Karpas-422 (cell line): Measurements from ENCODE around the gene MAF. TPM values are rescaled to one million over a fixed set of nuclear protein-coding genes. Genes with fewer than 3 reads are reported as not detected.

Experiments used
- DNase-seq: peaks from one replicate; pipeline ENCODE4 v3.0.0-alpha.2; 2015
- H2AFZ ChIP-seq: fragments of 200-600 bp; sonication (generic); 2 replicates; pipeline ENCODE4 v1.6.1; 2014; ENCODE audit warnings: antibody characterized with exemption, low read length, mixed read lengths
- H3K27ac ChIP-seq: fragments of 200-600 bp; sonication (generic); 2 replicates; pipeline ENCODE4 v1.5.1; 2014; ENCODE audit warnings: mild to moderate bottlenecking, low read length, moderate library complexity
- H3K27me3 ChIP-seq: fragments of 200-600 bp; sonication (generic); 2 replicates; pipeline ENCODE4 v1.6.1; 2014; ENCODE audit warnings: low read length, mixed read lengths
- H3K36me3 ChIP-seq: fragments of 200-600 bp; sonication (generic); 2 replicates; pipeline ENCODE4 v1.6.1; 2014; ENCODE audit warnings: low read length, mixed read lengths; ENCODE audit not compliant: insufficient read depth
- H3K4me1 ChIP-seq: fragments of 200-600 bp; sonication (generic); 2 replicates; pipeline ENCODE4 v1.6.1; 2014; ENCODE audit warnings: mild to moderate bottlenecking, low read length, mixed read lengths
- H3K4me2 ChIP-seq: fragments of 200-600 bp; sonication (generic); 2 replicates; pipeline ENCODE4 v1.6.1; 2014; ENCODE audit warnings: low read length, low read depth, mild to moderate bottlenecking; ENCODE audit not compliant: poor library complexity, severe bottlenecking
- H3K4me3 ChIP-seq: fragments of 200-600 bp; sonication (generic); 2 replicates; pipeline ENCODE4 v1.5.1; 2014; ENCODE audit warnings: mild to moderate bottlenecking, antibody characterized with exemption, low read length, mixed read lengths
- H3K79me2 ChIP-seq: fragments of 200-600 bp; sonication (generic); 2 replicates; pipeline ENCODE4 v1.6.1; 2014; ENCODE audit warnings: mild to moderate bottlenecking, low read length, mixed read lengths
- H3K9ac ChIP-seq: fragments of 200-600 bp; sonication (generic); 2 replicates; pipeline ENCODE4 v1.6.0; 2014; ENCODE audit warnings: low read length
- H3K9me2 ChIP-seq: fragments of 200-600 bp; sonication (generic), shearing (Covaris generic); replicated peaks from 2 replicates; pipeline ENCODE4 v1.6.0; 2014; ENCODE audit warnings: mild to moderate bottlenecking, low read length, moderate library complexity; ENCODE audit not compliant: insufficient read depth
- H3K9me3 ChIP-seq: fragments of 300-700, 200-600 bp; sonication (generic); 2 replicates; pipeline ENCODE4 v1.6.1; 2014; ENCODE audit warnings: low read length, mixed read lengths
- H4K20me1 ChIP-seq: fragments of 200-600 bp; sonication (generic); 2 replicates; pipeline ENCODE4 v1.6.1; 2014; ENCODE audit warnings: mild to moderate bottlenecking, antibody characterized with exemption, low read length, low read depth; ENCODE audit not compliant: insufficient read depth
- total RNA-seq: library from RNA; depleted of rRNA; stranded (reverse); fragments of >200 nt; shearing (Covaris generic); gene quantifications from 2 replicates; pipeline ENCODE4 v1.2.3, GENCODE V29; 2014; ENCODE audit warnings: low replicate concordance

MAF gene
- total RNA-seq, 1 experiment from 2014 or later = not detected

DNA sequence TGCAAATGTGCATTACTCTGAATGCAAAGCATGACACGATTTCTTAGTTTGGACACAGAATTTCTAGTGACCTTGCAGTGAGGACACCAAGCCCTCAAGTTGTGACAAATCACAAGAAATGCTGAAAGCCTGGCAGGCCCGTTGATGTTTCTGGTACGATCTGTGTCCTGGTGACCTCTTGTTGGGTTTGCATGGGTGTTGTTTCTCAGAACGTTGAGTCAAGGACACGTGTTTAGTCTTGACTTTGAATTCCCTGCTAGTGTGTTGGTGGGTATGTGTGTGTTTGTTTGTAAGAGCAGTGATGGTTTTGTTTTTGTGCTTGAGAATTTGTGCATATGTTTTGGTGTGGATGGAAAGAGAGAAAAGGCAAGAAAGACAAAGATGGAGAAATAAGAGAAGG lies 37.8 kb upstream of the MAF start:
- Histone ChIP-seq H3K4me2 (no peak overlapping the region), H3K27me3 (no peaks in the 10 kb centered on the region)

DNA sequence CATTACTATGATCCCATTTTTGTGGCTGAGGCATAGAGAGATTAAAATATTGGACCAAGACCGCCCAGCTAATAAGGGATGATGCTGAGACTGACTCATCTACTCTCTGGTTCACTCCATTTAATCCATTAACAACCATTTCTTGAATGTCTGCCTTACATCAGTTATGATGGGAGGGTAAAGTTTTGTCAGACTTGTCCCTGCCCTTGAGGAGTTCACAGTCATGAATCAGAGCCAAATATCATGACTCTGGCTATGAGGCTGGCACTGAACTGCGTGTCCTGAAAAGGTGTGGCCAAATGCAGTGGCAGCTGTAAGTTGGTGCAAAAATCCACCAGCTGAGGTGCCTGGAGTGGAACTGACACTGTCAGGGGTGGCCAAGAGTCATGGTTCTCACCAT lies 35.0 kb upstream of the MAF start:
- no peaks in the 10 kb centered on the region for H3K9me3 ChIP-seq
- H4K20me1 ChIP-seq = no peaks in the 10 kb centered on the region
- H3K4me3 ChIP-seq = no peak overlapping the region

More for the DNA sequence above, 37.8 kb upstream of the MAF start:
- no peak for DNase-seq
- no peaks in the 10 kb centered on the region for H3K9me3 ChIP-seq
- no peak overlapping the region for H3K27ac ChIP-seq
- no peaks in the 10 kb centered on the region for H3K36me3 ChIP-seq
- H3K9ac ChIP-seq = no peak overlapping the region
- H2AFZ ChIP-seq = no peak overlapping the region
- no peaks in the 10 kb centered on the region for H3K9me2 ChIP-seq
- no peaks in the 10 kb centered on the region for H4K20me1 ChIP-seq
- H3K79me2 ChIP-seq = no peaks in the 10 kb centered on the region
- no peak overlapping the region for H3K4me3 ChIP-seq
- H3K4me1 ChIP-seq = no peaks in the 10 kb centered on the region

DNA sequence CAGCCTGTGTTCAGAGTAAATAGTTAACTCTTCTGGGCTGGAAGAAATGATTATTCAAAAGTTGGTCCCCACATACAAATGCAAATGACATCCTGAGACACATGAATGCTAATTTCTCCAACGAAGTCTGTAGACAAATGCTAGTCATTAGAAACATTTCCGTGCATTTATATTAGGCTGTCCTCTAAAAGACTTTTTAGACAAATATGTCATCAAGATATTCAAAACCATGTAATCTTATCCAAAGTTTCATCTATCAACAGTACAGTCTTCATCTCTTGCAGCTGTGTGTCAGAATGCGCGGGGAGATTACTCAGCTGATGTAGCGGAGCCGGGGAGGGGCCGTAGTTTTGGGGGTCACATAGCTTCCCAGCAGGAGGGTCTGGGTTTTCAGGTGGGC lies 33.8 kb upstream of the MAF start:
- no peak overlapping the region for H3K4me2 ChIP-seq
- DNase-seq = no peak
- no peaks in the 10 kb centered on the region for H3K9me3 ChIP-seq
- H3K4me3 ChIP-seq = no peak overlapping the region
- H3K9me2 ChIP-seq = no peaks in the 10 kb centered on the region
- no peak overlapping the region for H3K9ac ChIP-seq
- H3K79me2 ChIP-seq = no peaks in the 10 kb centered on the region
- H3K4me1 ChIP-seq = no peaks in the 10 kb centered on the region
- no peak overlapping the region for H3K27ac ChIP-seq
- H3K36me3 ChIP-seq = no peaks in the 10 kb centered on the region
- H3K27me3 ChIP-seq = no peaks in the 10 kb centered on the region; the same call in 1 of the 2 replicates
- no peaks in the 10 kb centered on the region for H4K20me1 ChIP-seq
- H2AFZ ChIP-seq = no peak overlapping the region

More for the DNA sequence above, 35.0 kb upstream of the MAF start:
- no peaks in the 10 kb centered on the region for H3K4me1 ChIP-seq
- no peak for DNase-seq
- H3K36me3 ChIP-seq = no peaks in the 10 kb centered on the region
- no peak overlapping the region for H3K9ac ChIP-seq
- H2AFZ ChIP-seq = no peak overlapping the region
- no peaks in the 10 kb centered on the region for H3K9me2 ChIP-seq
- no peak overlapping the region for H3K27ac ChIP-seq
- no peak overlapping the region for H3K4me2 ChIP-seq
- no peaks in the 10 kb centered on the region for H3K27me3 ChIP-seq
- no peaks in the 10 kb centered on the region for H3K79me2 ChIP-seq

DNA sequence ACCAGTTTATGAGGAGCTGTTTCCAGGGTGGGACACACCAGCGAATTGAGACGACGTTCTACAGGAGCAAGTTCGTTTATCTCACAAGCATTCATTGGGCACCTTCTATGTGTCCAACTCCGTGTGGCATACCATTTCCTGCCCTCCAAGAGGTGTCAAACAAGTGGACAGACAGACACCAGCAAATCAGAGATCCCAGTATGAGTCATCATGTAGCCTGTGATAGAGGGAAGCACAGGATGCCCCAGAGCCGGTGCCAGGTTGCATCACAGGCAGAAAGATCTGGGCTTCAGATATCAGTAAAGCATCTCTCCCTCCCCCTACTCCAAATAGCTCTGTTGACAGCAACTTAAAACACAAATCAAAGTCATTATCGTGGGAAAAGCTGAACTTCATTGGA lies 31.8 kb upstream of the MAF start:
- Histone ChIP-seq H3K9me3 (no peaks in the 10 kb centered on the region), H3K36me3 (no peaks in the 10 kb centered on the region), H3K27ac (no peak overlapping the region), H3K4me1 (no peaks in the 10 kb centered on the region), H3K27me3 (no peaks in the 10 kb centered on the region; the same call in 1 of the 2 replicates), H3K79me2 (no peaks in the 10 kb centered on the region), H3K4me2 (no peak overlapping the region), H4K20me1 (no peaks in the 10 kb centered on the region), H3K4me3 (no peak overlapping the region), H3K9ac (no peak overlapping the region), H3K9me2 (no peaks in the 10 kb centered on the region), H2AFZ (no peak overlapping the region)
- no peak for DNase-seq

DNA sequence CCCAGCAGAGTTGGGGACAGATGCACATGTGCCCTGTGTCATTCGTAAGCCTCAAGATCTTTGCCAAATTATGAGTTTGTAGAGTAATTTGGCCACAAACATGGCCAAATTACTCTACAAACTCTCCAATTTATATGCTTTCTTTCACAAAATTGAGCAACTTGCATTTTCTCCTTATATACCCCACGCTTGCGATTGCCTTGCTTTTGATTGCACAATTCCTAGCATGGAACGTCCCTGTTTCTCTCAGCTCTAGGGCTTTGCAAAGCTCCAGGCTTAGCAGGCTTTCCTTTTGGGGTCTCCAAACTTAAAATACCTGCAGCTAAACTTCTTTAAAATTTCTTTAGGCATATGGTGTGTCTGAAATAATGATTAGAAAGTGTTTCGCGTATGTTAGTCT lies 28.5 kb upstream of the MAF start:
- no peaks in the 10 kb centered on the region for H4K20me1 ChIP-seq
- no peak for DNase-seq
- no peak overlapping the region for H3K9ac ChIP-seq
- no peak overlapping the region for H3K4me3 ChIP-seq
- no peaks in the 10 kb centered on the region for H3K4me1 ChIP-seq
- H3K36me3 ChIP-seq = no peaks in the 10 kb centered on the region
- no peaks in the 10 kb centered on the region for H3K79me2 ChIP-seq
- H3K4me2 ChIP-seq = no peak overlapping the region
- no peaks in the 10 kb centered on the region; the same call in 1 of the 2 replicates for H3K27me3 ChIP-seq
- no peaks in the 10 kb centered on the region for H3K9me3 ChIP-seq
- H3K27ac ChIP-seq = no peak overlapping the region
- H2AFZ ChIP-seq = no peak overlapping the region
- H3K9me2 ChIP-seq = no peaks in the 10 kb centered on the region

DNA sequence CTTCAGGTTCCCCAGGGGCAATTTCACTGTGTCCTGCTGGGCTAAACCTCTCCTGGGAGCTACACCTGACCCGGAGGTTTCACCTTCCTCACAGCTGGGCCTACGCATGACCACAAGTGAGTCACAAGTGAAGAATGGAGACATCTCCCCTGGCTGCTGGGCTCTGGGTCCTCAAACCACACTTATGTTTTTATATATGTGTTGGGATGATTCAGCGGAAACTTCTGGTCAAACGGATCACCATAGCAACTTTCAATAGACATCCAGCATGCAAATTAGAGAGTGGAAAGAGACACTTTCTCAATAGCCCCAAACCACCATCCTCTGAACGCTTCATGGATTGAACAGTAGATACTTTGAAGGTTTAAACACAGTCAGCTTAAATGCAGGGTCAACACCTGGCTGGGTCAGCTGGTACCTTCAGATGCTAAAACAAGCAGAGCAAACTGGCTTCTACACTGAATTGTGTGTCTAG lies 28.0 kb upstream of the MAF start:
- Histone ChIP-seq H3K4me1 (no peaks in the 10 kb centered on the region), H3K79me2 (no peaks in the 10 kb centered on the region), H3K4me2 (no peak overlapping the region), H3K36me3 (no peaks in the 10 kb centered on the region), H3K9me2 (no peaks in the 10 kb centered on the region), H2AFZ (no peak overlapping the region), H3K9me3 (no peaks in the 10 kb centered on the region), H3K9ac (no peak overlapping the region), H4K20me1 (no peaks in the 10 kb centered on the region), H3K27ac (no peak overlapping the region), H3K4me3 (no peak overlapping the region), H3K27me3 (no peaks in the 10 kb centered on the region; the same call in 1 of the 2 replicates)
- no peak for DNase-seq

DNA sequence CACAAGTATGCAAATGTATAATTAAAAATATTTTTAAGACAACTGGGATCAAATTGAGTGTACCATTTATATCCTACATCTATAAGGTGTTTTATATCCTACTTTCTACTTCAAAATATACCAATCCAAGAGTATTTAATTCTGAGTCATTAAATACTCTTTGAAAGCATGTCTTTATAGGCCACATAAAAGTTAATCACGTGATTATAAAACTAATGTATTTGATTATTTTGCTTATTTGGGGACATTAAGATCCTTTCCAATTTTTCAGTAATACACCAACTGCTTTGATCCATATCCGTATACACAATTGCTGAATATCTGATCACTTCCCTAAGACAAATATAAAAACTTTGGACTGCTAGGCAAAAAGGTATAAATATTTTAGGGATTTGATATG lies 26.6 kb upstream of the MAF start:
- no peaks in the 10 kb centered on the region for H3K36me3 ChIP-seq
- H3K9me2 ChIP-seq = no peaks in the 10 kb centered on the region
- H3K27me3 ChIP-seq = no peaks in the 10 kb centered on the region; the same call in 1 of the 2 replicates
- no peaks in the 10 kb centered on the region for H3K9me3 ChIP-seq
- H3K4me2 ChIP-seq = no peak overlapping the region
- H3K79me2 ChIP-seq = no peaks in the 10 kb centered on the region
- H4K20me1 ChIP-seq = no peaks in the 10 kb centered on the region
- no peak overlapping the region for H3K9ac ChIP-seq
- no peaks in the 10 kb centered on the region for H3K4me1 ChIP-seq
- no peak for DNase-seq
- H3K4me3 ChIP-seq = no peak overlapping the region
- H2AFZ ChIP-seq = no peak overlapping the region
- H3K27ac ChIP-seq = no peak overlapping the region

DNA sequence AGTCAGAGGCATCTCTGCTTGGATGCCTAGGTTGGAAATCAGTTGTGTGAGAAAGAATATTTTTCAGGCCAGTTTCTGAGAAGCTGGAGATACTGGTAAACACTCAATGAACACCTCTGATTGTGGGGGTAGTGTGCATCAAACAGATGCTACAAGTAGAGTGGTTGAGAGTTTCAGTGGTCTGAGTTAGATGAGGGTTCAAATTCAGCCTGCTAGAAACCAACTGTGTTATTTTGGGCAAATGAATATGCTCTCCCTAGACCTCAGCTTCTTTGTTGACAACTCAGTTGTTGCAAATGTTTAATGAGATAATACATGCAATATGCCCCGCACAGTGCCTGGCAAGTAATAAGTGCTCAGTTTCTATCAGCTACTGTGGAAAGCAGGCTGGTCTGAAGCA lies 25.2 kb upstream of the MAF start:
- Histone ChIP-seq H3K27me3 (no peaks in the 10 kb centered on the region; the same call in 1 of the 2 replicates), H3K4me2 (no peak overlapping the region), H3K4me3 (no peak overlapping the region), H2AFZ (no peak overlapping the region), H3K79me2 (no peaks in the 10 kb centered on the region), H3K9me3 (no peaks in the 10 kb centered on the region), H3K36me3 (no peaks in the 10 kb centered on the region), H3K27ac (no peak overlapping the region), H3K9ac (no peak overlapping the region), H3K4me1 (no peaks in the 10 kb centered on the region), H3K9me2 (no peaks in the 10 kb centered on the region), H4K20me1 (no peaks in the 10 kb centered on the region)
- DNase-seq = no peak

DNA sequence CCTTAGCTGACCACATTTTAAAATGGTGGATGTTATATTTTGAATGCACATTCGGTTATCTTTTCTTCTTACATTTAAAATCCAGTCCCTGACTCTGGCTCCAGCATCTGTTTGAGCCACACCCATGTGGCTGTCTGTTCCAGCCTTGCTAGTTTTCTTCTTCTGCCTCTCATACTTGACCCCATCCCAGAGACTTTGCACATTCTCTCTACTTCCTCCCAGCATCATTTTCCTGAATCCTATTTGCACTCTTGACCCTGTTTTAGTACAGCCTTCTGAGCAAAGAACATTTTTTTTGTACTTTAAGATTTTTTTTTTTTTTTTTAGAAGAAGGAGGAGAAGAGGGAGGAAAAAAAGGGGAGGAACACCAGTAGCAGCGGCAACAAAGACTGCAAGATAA lies 23.3 kb upstream of the MAF start:
- no peaks in the 10 kb centered on the region; the same call in 1 of the 2 replicates for H3K27me3 ChIP-seq
- no peak overlapping the region for H3K4me2 ChIP-seq
- H3K4me3 ChIP-seq = no peak overlapping the region
- no peak for DNase-seq
- no peak overlapping the region for H3K9ac ChIP-seq
- H3K4me1 ChIP-seq = no peaks in the 10 kb centered on the region
- H3K79me2 ChIP-seq = no peaks in the 10 kb centered on the region
- H3K36me3 ChIP-seq = no peaks in the 10 kb centered on the region
- no peak overlapping the region for H3K27ac ChIP-seq
- no peaks in the 10 kb centered on the region for H4K20me1 ChIP-seq
- no peak overlapping the region for H2AFZ ChIP-seq
- H3K9me3 ChIP-seq = no peaks in the 10 kb centered on the region
- H3K9me2 ChIP-seq = no peaks in the 10 kb centered on the region
